HG03571 (cell line): ENCODE data around the gene MPPED1.

Experiments
- ATAC-seq: cut with Tn5 transposase; IDR thresholded peaks from one replicate; pipeline ENCODE4 v1.9.1; 2021; ENCODE audit not compliant: unreplicated experiment

MPPED1 gene, protein sequence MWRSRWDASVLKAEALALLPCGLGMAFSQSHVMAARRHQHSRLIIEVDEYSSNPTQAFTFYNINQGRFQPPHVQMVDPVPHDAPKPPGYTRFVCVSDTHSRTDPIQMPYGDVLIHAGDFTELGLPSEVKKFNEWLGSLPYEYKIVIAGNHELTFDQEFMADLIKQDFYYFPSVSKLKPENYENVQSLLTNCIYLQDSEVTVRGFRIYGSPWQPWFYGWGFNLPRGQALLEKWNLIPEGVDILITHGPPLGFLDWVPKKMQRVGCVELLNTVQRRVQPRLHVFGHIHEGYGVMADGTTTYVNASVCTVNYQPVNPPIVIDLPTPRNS

DNA sequence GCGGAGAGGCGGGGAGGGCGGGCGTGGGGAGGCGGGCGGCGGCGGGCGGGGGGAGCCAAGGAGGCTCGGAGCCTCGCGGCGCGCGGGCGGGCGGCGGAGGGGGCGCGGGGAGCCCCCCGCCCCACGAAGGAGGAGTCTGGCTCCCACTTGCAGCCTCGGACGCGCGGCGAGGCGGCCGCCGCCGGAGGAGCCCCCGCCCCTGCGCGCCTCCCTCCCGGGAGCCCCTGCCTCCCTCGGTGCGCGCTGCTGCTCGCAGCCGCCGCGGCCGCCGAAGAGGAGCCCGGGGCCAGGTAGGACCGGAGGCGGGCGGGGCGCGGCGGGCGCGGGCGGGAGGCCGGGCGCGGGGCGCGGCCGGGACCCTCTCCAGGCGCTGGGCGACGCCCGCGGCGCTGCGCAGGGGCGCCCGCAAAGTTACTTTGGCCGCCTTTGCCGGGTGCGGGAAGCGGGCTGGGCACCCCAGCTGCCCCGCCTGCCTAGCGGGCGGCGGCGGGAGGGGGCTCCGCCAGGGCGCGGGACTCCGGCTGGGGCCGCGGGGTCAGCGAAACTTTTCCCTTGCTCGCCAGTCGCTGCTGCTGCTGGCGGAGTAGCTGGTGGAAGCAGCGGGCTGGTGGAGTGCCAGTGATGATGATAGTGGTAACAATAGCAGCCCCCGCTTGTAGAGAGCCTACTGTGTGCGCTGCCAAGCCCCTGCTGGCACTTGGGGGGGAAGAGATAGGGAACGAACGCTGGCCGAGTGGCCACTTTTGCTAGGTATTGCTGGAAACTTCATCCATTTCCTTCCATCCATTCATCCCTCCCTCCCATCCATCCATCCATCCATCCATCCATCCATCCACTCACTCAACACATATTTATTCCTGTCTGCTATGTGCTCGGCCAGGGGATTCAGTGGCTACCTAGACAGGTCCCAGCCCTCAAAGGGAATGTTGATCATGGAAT, at the start of gene MPPED1:
MPPED1 (plus strand) TSS at position 146 of the 939 bp plus-strand sequence. CDS start 12,972 bp downstream, outside the sequence.
- ATAC-seq: no peak

DNA sequence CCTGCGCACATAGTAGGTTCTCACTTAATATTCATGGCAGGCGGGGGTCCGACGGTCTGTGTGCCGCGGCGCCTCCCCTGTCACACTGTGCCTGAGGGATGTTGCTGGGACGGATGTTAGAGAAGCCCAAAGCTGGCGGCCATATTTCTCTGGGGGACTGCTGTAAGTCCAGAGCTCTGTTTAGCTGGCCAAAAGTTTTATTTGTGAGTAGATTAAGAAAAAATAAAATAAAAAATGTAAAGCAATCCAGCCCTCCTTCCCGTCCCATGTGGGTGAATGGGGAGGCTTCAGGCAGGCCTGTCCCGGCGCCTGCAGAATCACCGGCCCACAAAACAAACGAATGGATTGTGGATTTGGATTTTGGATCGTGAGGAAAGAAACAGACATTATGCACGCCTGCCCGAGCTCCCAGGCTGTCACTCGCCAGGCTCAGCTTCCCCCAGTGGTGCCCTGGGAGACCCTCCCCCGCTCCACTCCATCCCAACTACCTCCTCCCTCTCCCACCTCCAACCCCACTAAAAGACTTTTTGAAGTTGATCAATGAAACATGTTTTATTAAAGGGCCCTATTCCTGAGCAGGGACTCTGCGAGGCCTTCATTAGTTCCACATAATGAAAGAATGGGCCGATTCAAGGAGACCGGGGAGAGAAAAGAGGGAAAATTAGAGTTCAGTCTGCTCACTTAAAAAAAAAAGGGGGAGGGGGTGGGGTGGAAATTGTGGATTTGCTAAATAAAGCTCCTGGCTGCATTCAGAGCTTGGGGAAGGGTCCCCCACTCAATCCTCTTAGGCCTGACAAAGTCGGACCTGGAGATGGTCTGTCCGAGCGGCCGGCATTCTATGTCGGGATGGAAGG, 48.3 kb upstream of the MPPED1 start:
- no peak for ATAC-seq

DNA sequence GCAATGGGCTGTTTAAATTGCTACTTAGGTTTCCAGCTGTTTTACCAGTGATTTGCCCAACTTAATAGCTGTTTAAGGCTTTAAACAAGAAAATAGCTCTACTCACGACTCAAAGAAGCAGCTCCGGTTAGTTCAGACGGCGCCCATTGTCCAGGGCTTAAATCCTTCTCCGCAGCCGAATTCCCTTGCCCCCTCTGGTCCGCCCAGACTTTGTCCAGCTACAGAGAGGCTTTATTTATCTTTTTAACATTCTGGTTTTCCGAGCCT, 47.7 kb upstream of the MPPED1 start:
- ATAC-seq: no peak

DNA sequence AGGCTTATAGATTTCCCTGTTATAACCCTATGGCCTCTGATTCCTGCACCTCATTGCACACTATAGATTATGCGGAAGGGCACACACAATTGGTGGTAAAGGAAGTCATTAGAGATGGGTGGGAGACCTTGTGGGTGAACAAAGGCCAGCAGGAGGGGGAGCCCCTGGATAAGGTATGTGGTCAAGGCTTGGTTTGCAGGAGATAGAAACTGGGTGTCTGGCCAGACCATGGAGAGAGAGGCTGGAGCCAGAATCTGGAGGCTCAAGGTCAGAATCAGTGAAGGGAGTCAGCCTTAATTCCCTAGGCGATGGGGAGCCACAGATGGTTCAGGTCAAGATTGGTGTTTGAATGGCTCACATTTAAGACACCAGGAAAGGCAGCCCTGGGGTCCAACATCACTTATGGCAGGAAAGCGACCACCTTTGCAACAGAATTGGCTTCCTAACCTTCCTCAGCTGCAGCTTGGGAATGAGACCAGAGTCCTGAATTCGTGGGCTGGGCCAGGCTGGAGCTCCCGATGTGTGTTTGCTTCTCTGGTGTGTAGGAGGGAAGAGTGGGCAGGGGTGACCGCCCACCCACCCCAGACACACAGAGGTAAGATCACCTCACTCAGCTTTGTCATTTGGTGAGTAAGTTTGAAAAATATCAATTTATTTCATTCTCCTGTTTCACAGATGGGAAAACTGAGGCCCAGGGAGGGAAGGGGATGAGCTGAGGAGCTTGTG, 45.9 kb upstream of the MPPED1 start:
- no peak for ATAC-seq

DNA sequence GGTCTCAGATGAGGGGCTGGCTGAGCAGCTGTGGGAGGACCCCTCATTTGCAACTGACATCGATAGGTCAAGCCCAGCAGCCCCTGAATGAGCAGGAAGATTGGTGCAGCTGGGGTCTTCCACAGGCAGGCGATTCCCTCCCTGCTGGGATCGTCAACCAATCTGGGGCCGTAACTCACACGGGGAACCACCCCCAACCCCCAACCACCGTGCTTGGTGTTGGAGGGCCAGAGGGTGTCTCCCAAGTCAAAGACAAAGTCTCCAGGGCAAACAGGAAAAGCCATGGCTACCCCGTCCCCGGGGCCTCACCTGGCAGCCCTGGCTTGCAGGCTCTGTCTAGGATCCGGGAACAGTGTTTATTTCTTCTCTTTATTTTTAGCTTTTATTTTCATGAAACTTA, 41.8 kb upstream of the MPPED1 start:
- ATAC-seq: no peak

DNA sequence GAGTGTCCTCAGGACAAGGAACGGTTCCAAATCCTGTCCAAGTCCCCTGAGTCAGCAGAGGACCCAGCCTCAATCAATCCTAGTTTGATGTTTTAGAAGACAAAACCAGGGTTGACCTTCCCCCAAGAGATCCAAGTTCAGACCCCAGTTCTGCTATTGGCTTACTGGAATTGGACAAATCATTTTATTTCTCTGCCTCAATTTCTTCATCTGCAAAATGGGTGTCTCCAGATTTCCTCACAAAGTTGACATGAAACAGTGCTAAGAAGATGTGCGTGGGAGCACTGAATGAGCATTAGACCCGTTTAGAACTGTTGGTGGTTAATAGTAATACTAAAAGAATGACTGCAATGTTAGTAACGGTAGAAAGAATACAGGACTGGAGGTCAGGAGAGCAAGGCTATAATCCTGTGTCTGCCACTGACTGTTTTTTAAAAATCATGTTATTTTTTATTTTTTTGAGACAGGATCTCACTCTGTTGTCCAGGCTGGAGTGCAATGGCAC, 35.8 kb upstream of the MPPED1 start:
- no peak for ATAC-seq

DNA sequence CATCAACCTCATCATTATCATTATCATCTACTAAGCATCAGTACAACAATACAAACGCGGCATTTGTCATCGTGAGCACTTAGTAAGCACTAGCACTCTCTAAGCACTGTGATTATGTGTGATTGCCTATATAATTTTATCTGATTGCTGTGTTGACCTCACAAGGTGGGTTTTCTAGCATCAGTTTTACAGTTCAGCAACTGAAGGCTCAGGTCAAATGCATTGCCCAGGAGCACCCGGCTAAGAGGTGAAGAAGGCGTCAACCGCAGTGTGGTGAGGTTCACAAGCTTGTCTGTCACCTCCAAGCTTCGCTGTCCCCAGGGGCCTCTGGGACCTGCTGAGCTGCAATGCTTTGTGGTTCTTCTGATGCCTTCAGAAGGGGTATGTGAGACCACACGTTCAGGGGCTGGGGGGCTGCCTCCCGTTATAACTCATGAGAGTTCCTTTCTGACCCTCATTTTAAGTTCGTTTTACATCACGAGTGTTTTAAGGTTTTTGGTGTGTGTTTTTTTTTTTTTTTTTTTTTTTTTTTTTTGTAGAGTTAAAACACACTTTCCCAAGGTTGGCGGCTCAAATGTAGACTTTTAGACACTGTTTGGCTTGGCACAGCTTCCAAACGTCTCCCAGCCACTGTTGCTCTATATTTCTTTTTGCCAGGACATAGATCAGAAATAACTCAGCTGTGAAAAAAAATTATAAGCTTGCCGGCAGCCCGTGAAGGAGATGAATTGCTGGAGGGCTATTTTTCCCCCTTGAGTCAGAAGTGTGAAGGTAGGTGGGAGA, 34.9 kb upstream of the MPPED1 start:
- no peak for ATAC-seq

DNA sequence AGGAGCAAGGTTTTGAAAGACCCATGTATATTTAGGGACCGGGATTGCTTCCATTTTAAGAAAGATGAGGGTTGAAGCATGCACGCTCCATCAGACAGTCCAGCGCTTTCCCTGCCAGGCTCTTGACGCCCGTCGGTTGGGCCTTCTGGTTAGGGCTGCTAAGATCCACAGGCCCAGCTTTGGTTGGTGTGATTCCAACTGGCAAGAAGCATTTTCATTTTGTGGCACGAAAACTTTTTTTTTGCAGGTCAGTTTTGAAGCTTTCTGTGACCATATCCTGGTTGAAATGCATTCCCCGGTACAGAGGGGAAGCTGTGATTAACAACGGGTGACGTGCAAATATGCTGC, 34.3 kb upstream of the MPPED1 start:
- ATAC-seq: no peak

DNA sequence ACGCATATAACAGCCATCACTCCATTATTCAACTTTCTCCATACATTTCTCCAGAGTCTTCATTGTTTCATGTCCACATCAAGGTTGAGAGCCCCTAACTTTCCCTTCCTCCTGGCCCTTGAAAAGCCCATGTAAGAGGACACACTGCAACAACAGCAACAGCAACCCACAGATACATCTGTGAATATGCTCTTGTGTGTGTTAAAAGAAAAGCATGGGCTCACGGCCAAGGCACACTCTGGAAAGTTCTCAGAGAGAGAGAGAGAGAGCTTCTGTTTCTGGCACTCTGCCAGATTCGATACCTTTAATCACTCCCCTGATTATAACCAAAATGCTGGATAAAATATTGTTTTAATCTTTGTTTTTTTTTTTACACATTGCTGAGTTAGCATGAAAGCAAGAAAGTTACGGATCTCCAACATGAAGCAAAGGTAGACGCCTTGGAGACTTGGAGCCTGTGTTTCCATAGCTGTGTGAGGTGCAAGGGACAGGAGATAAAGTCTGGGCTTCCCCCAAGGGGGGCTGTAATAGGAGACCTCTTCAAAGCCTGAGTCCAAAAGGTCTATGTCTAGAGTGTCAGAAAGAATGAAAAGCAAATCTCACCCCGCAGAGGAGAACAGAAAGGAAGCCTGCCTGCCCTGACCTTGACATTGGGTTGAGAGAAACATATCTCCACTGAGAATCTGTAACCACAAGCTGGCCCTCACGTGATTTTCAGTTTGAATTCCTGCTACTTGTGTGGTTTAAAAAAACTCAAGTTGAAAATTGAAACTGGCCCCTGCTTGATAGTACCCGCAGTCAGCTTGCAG, 33.7 kb upstream of the MPPED1 start:
- no peak for ATAC-seq

DNA sequence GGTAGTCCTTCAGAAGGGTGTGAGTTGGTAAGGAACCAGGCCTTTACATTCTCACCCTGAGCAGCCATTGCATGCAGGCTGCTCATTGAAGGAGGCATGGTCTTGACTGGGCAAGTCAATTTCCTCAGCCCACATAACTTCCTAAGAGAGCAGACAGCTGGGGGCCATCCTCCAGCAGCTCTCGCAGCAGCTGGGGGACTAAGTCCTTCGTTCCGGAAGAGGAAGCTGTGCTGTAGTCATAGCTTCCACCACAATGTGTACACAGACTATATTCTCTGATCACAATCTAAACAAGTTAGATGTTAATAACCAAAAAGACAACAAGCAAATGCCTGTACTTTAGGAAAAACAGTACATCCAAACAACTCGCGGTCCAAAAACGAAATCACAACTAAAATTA, 30.1 kb upstream of the MPPED1 start:
- ATAC-seq: no peak

DNA sequence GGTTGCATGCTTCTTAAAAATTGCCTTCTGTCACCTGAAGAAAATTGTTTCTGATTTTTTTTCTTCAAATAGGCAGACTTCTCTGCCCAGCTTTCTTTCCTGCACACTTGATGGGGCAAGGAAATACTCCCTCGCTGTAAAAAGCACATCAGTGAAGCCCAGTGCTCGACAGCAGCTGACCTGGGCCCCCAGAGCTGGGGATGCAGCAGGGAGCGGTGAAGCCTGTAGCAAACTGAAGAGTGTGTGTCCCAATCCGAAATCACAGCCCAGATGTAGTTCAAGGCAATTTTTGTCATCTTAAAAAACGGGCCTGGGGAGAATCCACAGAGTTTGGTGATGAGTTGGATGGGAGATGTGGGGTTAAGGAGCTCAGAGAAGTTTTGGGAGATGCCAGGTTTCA, 27.0 kb upstream of the MPPED1 start:
- no peak for ATAC-seq

DNA sequence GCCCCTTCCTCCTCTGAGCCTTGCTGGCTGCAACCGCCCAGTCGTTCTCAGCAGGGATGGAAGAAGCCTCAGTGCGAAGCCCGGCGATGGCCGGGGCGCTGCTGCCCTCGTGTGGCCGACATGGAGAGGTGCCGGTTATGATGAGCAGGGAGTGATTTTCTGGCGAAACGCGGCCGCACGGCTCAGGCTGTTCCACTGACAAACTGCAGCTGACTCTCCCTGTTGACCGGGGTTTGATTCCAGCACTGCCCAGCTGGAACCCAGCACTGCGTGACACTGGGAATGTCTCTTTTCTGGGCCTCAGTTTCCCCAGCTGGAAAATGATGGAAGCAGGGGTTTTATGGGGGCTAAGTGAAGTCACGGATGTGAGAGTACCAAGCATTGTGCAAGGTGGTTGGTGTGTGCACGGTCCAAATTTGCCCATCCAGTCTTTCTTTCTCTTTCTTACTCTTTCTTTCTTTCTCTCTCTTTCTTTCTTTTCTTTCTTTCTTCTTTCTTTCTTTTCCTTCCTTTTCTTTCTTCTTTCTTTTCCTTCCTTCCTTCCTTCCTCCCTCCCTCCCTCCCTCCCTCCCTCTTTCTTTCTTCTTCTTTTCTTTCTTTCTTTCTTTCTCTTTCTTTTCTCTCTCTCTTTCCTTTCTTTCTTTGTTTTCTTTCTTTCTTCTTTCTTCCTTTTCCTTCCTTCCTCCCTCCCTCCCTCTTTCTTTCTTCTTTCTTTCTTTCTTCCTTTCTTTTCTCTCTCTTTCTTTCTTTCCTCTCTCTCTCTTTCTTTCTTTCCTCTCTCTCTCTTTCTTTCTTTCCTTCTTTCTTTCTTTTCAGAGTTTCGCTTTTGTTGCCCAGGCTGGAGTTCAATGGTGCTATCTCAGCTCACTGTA, 25.8 kb upstream of the MPPED1 start:
- ATAC-seq: no peak

DNA sequence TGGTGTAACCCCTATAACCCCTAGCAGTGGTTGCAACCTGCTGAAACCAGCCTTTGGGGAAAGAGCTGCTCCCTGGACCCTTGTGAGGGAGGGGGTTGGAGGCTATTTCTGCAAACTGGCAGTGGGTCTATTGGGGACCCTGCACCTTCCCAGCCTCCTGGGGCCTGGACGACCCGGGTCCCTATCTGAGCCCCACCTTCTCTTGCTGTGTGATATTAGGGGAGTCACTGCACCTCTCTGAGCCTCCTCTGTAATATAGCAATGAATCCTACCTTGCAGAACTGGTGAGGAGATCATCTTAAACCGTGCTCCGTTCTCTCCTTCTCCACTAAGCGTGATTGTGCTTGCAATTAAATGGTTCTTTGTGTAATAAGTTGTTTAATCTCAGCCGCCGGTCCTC, 24.0 kb upstream of the MPPED1 start:
- no peak for ATAC-seq

DNA sequence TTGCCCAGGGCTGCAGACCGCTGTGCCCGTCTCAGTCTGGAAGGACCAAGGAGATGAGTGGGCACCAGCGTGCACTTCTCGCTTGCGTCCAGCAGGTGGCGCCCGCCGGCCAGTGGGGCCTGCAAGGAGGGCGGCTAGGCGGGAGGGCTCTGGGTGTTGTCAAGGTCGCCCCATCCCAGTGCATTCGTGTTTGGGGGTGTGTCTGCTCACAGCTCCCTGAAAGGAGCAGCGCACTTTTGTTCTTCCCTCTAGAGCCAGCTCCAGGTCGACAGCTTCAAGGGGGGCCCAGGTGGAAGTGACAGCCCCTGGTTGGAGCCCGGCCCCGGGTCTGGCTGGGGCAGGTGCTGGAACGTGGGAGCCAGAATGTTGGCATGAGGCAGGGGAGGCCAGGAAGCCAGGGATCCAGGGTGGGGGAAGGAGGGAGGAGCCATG, 23.4 kb upstream of the MPPED1 start:
- no peak for ATAC-seq

DNA sequence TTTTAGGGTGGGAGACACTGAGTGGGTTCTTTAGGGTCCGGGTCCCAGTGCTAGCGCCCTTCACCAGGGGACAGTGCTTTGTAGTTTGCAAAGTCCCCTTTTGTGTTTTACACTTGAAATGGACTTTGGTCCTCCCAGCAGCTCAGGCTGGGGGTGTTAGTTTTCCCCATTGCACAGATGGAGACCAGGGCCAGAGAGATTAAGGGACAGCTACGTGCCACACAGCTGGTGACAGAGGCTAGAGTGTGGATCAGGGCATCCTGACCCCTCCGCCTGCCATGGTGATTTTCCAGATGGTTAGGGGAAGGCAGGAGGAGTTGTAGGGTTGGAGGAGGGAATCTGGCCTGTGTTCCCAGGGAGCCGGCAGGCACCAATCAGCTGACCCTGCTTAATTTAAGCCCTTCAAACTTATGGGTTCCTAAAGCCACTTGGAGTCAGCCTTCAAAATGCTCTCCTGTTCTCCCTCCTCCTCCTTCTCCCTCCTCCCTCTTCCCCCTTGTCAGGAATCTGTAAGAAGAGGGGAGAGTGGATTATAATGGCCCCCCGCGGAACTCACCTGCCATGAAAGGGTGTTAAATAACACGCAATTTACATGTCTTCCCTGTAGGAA, 22.5 kb upstream of the MPPED1 start:
- no peak for ATAC-seq

DNA sequence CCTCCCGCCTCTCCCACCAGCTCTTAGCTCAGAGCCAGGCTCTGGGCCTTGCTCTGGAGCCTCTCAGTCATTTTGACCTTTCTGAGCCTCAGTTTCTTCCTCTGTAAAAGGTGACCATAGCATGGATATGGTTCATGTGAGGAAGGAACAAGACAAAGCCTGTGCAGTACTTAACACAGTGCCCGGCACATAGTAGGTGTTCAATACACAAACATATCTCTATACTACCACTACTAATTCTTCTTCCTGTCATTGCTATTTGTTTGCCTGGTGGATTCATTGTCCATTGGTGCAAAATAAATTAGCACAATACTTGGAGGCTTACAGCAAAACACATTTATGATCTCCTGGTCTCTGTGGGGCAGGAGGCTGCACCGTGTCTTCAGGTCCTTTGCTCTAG, 21.6 kb upstream of the MPPED1 start:
- no peak for ATAC-seq

DNA sequence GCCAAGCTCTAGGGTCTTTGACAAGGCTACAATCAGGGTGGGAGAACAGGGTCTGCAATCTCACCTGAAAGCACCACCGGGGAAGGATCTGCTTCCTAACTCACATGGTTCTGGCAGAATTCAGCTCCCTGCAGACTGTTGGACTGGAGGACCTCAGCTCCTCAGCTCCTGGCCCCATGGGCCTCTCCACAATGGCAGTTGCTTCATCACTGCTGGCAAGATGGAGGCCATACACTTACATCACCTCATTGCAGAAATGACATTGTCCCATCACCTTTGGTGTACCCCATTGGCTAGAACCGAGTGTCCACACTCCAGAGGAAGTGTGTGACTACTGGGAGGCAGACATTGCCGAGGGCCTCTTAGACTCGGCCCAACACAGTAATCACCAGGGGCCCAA, 20.9 kb upstream of the MPPED1 start:
- ATAC-seq: no peak

DNA sequence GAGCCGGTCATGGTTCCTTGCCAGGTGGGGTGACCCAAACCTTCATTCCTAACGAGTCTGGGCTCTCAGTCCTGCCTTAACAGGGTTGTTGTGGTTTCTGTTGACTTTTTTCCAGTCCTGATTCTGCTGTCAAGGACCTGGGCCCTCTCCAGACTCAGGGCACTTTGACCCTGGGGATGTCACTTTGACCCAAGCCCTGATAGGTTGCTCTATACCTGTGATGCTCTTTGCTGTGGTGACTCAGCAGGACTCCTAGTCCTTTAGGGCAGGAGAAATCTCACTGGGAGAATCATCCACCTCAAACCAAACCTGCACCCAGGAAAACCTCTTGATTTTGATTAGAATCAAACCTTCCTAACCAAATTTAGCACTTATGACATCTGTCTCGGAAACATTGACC, 20.5 kb upstream of the MPPED1 start:
- ATAC-seq: no peak
